HG02981 (cell line): ENCODE results near the gene MBP.

Experiments
- ATAC-seq: cut with Tn5 transposase; IDR thresholded peaks from one replicate; pipeline ENCODE4 v1.9.1; 2021; ENCODE audit warnings: mild to moderate bottlenecking, moderate library complexity; ENCODE audit not compliant: unreplicated experiment

Gene MBP

GRCh38 chr18:77103187-77103850 lies 29.3 kb downstream of the MBP start:
- ATAC-seq, result no peak

GRCh38 chr18:77102259-77103040 lies 30.1 kb downstream of the MBP start:
- peak; percentile 74 for ATAC-seq

GRCh38 chr18:77101410-77102258 lies 30.9 kb downstream of the MBP start:
- peak; percentile 29 for ATAC-seq

- ATAC-seq, result no peak
Measured at GRCh38 chr18:77100751-77101355, 31.7 kb downstream of the MBP start.

- ATAC-seq, result no peak
Measured at GRCh38 chr18:77099485-77100370, 32.9 kb downstream of the MBP start.

GRCh38 chr18:77098538-77099174 lies 33.9 kb downstream of the MBP start:
- no peak for ATAC-seq

GRCh38 chr18:77098029-77098428 lies 34.6 kb downstream of the MBP start:
- no peak for ATAC-seq

- ATAC-seq, result no peak
Measured at GRCh38 chr18:77096936-77097886, 35.4 kb downstream of the MBP start.

GRCh38 chr18:77095391-77096371 lies 36.9 kb downstream of the MBP start:
- no peak for ATAC-seq

- ATAC-seq, result no peak
Measured at GRCh38 chr18:77093586-77093985, 39.0 kb downstream of the MBP start.

GRCh38 chr18:77093067-77093430 lies 39.5 kb downstream of the MBP start:
- ATAC-seq, result no peak

GRCh38 chr18:77092104-77093066 lies 40.2 kb downstream of the MBP start:
- no peak for ATAC-seq

- ATAC-seq, result no peak
Measured at GRCh38 chr18:77091366-77091765, 41.2 kb downstream of the MBP start.

GRCh38 chr18:77090546-77091174 lies 41.9 kb downstream of the MBP start:
- ATAC-seq, result no peak

GRCh38 chr18:77089723-77090285 lies 42.8 kb downstream of the MBP start:
- ATAC-seq, result no peak
